MCF 10A (cell line): ENCODE data around the gene DCBLD2. TPM values are rescaled to one million over a fixed set of nuclear protein-coding genes. Genes with fewer than 3 reads are reported as not detected.

Experiments used
- BruUV-seq: library from RNA; stranded (reverse); fragments of 400-500 nt; replicated peaks from 2 replicates; lab custom pipeline; 2021; lab: Mats Ljungman, UMichigan
- CTCF ChIA-PET: fragments of 300-600 bp; sonication (Branson Sonifier 250); formaldehyde crosslinking; extraction: SDS; loops from one replicate; lab custom pipeline; 2021; ENCODE audit warnings: antibody characterized with exemption, inconsistent platforms; lab: Yijun Ruan, JAX
- POLR2A ChIA-PET: fragments of 300-600, 350-650 bp; sonication (Branson Sonifier 250); formaldehyde crosslinking; extraction: SDS; loops from one replicate; lab custom pipeline; 2020; ENCODE audit warnings: antibody characterized with exemption, inconsistent platforms; lab: Yijun Ruan, JAX
- DNase-seq: peaks from one replicate; pipeline ENCODE4 v3.0.0-alpha.2; 2018; ENCODE audit not compliant: unreplicated experiment
- H3K27ac Mint-ChIP-seq: one replicate; pipeline ENCODE4 v1.8.0; 2022; ENCODE audit warnings: mild to moderate bottlenecking, low read depth, mixed read lengths; ENCODE audit not compliant: unreplicated experiment
- H3K27me3 Mint-ChIP-seq: one replicate; pipeline ENCODE4 v1.8.0; 2022; ENCODE audit warnings: mixed read lengths; ENCODE audit not compliant: insufficient read depth, unreplicated experiment
- H3K36me3 Mint-ChIP-seq: one replicate; pipeline ENCODE4 v1.8.0; 2022; ENCODE audit warnings: mild to moderate bottlenecking, moderate library complexity, mixed read lengths; ENCODE audit not compliant: insufficient read depth, unreplicated experiment
- H3K4me1 Mint-ChIP-seq: one replicate; pipeline ENCODE4 v1.8.0; 2022; ENCODE audit warnings: mixed read lengths; ENCODE audit not compliant: insufficient read depth, unreplicated experiment
- H3K4me3 Mint-ChIP-seq: one replicate; pipeline ENCODE4 v1.8.0; 2022; ENCODE audit warnings: mild to moderate bottlenecking, moderate library complexity, mixed read lengths; ENCODE audit not compliant: unreplicated experiment
- H3K9me3 Mint-ChIP-seq: one replicate; pipeline ENCODE4 v1.8.0; 2022; ENCODE audit warnings: mixed read lengths; ENCODE audit not compliant: unreplicated experiment
- intact Hi-C: fragments of 100-400 bp; cut with micrococcal nuclease; formaldehyde crosslinking; loops from 2 replicates; pipeline ENCODE4 v1.14.1; 2022
- total RNA-seq: library from RNA; stranded (reverse); gene quantifications from 2 replicates; pipeline ENCODE4 v1.2.3, GENCODE V29; 2022
- TF ChIP-seq, protein P1 (sequence below): fragments of 200-600 bp; IDR thresholded peaks from one replicate; pipeline ENCODE4 v1.8.0; 2022; ENCODE audit warnings: antibody characterized with exemption, mild to moderate bottlenecking; ENCODE audit not compliant: unreplicated experiment

The DCBLD2 gene
- total RNA-seq, 1 experiment from 2014 or later, result 161 TPM

DNA sequence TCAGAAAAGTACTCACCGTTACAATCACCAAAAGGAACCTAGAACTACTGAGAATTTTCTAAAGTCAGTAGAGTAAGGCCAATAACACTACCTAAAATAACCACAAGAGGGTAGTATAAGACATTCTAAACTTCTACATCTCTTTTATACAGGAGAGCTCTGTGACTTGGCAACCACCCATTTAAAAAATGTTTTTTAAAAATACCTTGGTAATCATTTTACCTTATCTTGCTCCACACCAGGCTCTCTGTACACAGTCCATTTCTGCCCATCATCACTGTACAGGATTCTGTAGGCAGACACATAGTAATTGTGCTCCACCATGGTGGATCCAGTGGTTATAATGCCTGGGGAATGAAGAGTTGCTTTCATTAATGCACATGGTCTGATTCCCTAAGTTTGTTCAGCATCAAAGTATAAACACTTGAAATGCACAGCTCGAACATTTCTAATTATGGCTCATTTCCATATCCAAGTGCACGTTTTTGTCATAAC lies 83.9 kb downstream of the DCBLD2 start:
- H3K27me3 Mint-ChIP-seq, result no peaks in the 10 kb centered on the region
- H3K36me3 Mint-ChIP-seq, result peaks cover 59% of the 10 kb centered on the region
- POLR2A ChIA-PET, result interaction anchor here (0.6 to 1.4 kb wide), 9 partner anchors 38 to 302 kb away, joined by 3 to 9 read pairs (median 5); partner anchors contain the start of gene DCBLD2
- H3K9me3 Mint-ChIP-seq, result no peaks in the 10 kb centered on the region
- BruUV-seq, result no TSS peak
- TF ChIP-seq, protein P1, sequence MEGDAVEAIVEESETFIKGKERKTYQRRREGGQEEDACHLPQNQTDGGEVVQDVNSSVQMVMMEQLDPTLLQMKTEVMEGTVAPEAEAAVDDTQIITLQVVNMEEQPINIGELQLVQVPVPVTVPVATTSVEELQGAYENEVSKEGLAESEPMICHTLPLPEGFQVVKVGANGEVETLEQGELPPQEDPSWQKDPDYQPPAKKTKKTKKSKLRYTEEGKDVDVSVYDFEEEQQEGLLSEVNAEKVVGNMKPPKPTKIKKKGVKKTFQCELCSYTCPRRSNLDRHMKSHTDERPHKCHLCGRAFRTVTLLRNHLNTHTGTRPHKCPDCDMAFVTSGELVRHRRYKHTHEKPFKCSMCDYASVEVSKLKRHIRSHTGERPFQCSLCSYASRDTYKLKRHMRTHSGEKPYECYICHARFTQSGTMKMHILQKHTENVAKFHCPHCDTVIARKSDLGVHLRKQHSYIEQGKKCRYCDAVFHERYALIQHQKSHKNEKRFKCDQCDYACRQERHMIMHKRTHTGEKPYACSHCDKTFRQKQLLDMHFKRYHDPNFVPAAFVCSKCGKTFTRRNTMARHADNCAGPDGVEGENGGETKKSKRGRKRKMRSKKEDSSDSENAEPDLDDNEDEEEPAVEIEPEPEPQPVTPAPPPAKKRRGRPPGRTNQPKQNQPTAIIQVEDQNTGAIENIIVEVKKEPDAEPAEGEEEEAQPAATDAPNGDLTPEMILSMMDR, result peak; percentile 53
- peak; percentile 50 for DNase-seq
- H3K4me1 Mint-ChIP-seq, result peaks cover 13% of the 10 kb centered on the region
- peak overlapping the region; percentile 27 for H3K27ac Mint-ChIP-seq
- intact Hi-C loops, result loop anchor here (1.0 to 10.0 kb wide), 5 partner anchors 85 to 935 kb away; partner anchors contain the start of genes DCBLD2 and GABRR3
- CTCF ChIA-PET, result interaction anchor here (0.5 to 10.2 kb wide), 37 partner anchors 8 to 1109 kb away, joined by 3 to 407 read pairs (median 4); partner anchors contain the start of genes CPOX and DCBLD2
- no peak overlapping the region for H3K4me3 Mint-ChIP-seq

DNA sequence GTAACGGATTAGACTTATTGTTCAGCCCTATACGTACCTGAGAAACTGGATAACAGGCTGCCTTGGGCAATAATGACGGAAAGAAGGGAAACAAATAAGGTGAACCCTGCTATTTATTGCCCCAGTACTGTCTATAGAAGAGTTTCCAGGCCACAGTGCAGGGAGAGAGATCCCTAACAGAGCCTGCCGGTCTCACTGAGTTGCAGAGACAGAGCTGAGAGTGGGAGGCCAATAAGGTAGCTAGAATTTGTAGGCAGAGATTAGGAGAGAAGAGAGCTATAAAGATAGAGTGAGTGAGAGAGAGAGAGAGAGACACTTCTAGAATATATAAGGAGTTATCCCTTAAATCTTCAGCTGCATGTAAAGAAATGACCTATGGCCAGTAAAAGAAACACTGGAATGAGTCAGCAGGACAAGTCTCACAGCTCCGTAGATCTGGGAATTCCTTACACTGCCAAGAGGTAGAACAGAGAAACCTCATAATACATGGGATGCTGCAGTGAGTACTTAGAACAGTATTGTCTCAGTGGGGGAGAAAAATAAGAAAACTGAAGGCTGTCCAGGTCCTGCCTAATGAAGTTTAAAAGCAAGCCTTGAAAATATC lies 86.6 kb downstream of the DCBLD2 start:
- Mint-ChIP-seq H3K27me3 (no peaks in the 10 kb centered on the region), H3K27ac (peak overlapping the region; percentile 79), H3K36me3 (peaks cover 73% of the 10 kb centered on the region), H3K4me1 (peaks cover 13% of the 10 kb centered on the region), H3K9me3 (no peaks in the 10 kb centered on the region), H3K4me3 (no peak overlapping the region)
- peak; percentile 60 for DNase-seq
- ChIA-PET POLR2A (interaction anchor here (1.0 to 1.5 kb wide), 7 partner anchors 45 to 221 kb away, joined by 3 to 8 read pairs (median 4); partner anchors contain the start of genes CPOX and DCBLD2), CTCF (interaction anchor here (0.6 to 10.2 kb wide), 16 partner anchors 9 to 938 kb away, joined by 3 to 407 read pairs (median 3); partner anchors contain the start of gene CPOX)
- TF ChIP-seq, protein P1, result no peak
- no TSS peak for BruUV-seq
- intact Hi-C loops, result loop anchor here (5.0 to 10.0 kb wide), 3 partner anchors 87 to 937 kb away; partner anchors contain the start of genes DCBLD2 and GABRR3

DNA sequence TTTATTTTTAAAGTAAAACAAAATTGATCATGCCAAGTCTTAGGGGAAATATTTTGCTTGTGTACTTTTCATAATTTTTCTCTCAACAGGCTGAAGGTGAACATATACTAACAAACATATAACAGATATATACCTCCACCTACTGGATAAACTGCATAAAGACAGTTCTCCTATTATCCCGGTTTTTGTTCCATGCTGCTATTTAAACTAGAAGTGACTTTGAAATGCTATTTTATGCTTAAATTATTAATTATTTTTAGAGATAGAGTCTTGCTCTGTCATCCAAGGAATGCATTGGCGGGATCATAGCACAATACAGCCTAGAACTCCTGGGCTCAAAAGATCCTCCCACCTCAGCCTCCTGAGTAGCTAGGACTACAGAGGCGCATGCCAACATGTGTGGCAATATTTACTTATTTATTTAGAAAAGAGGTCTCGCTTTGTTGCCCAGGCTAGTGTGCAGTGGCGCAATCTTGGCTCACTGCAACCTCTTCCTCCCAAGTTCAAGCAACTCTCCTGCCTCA lies 88.6 kb downstream of the DCBLD2 start:
- CTCF ChIA-PET, result interaction anchor here (0.6 to 10.2 kb wide), 19 partner anchors 9 to 774 kb away, joined by 3 to 407 read pairs (median 4); partner anchors contain the start of gene CPOX
- peaks cover 13% of the 10 kb centered on the region for H3K4me1 Mint-ChIP-seq

More for the DNA sequence above, 88.6 kb downstream of the DCBLD2 start:
- POLR2A ChIA-PET, result interaction anchor here (0.8 to 1.7 kb wide), 4 partner anchors 109 to 774 kb away, joined by 3 to 8 read pairs (median 4); no protein-coding TSS in a partner anchor
- Mint-ChIP-seq H3K36me3 (peaks cover 72% of the 10 kb centered on the region), H3K4me3 (no peak overlapping the region), H3K9me3 (no peaks in the 10 kb centered on the region), H3K27ac (no peak overlapping the region), H3K27me3 (no peaks in the 10 kb centered on the region)
- intact Hi-C loops, result loop anchor here (1.0 to 10.0 kb wide), 2 partner anchors 211 to 778 kb away; partner anchors contain the start of gene GABRR3
- BruUV-seq, result no TSS peak
- TF ChIP-seq, protein P1, result peak; percentile 56
- peak; percentile 69 for DNase-seq
